Right renal pelvis (tissue), 4 donors: ENCODE results near the gene PIN4. TPM values are rescaled to one million over a fixed set of nuclear protein-coding genes. Genes with fewer than 3 reads are reported as not detected.
"Not testable (repeated sequence)": the region's sequence is repeated elsewhere in the genome, so short reads cannot be mapped to it uniquely, and the experiment has no call there.

Experiments used
- DNase-seq, 4 donors: peaks; one replicate each; pipeline ENCODE4 v3.0.0-alpha.2; 2013; ENCODE audit warnings: low read depth in 4 of 4, low spot score in 3 of 4, missing footprints in 1 of 4
- polyA plus RNA-seq, 4 donors: library from polyadenylated mRNA; unstranded; fragments of 120-200 nt; gene quantifications; one replicate each; pipeline ENCODE4 v1.2.1, GENCODE V29; 2013; ENCODE audit not compliant: insufficient read length in 4 of 4

Gene PIN4
- 10 to 100 TPM; 38.2 to 51.9 (median 42.1) TPM for polyA plus RNA-seq

DNA sequence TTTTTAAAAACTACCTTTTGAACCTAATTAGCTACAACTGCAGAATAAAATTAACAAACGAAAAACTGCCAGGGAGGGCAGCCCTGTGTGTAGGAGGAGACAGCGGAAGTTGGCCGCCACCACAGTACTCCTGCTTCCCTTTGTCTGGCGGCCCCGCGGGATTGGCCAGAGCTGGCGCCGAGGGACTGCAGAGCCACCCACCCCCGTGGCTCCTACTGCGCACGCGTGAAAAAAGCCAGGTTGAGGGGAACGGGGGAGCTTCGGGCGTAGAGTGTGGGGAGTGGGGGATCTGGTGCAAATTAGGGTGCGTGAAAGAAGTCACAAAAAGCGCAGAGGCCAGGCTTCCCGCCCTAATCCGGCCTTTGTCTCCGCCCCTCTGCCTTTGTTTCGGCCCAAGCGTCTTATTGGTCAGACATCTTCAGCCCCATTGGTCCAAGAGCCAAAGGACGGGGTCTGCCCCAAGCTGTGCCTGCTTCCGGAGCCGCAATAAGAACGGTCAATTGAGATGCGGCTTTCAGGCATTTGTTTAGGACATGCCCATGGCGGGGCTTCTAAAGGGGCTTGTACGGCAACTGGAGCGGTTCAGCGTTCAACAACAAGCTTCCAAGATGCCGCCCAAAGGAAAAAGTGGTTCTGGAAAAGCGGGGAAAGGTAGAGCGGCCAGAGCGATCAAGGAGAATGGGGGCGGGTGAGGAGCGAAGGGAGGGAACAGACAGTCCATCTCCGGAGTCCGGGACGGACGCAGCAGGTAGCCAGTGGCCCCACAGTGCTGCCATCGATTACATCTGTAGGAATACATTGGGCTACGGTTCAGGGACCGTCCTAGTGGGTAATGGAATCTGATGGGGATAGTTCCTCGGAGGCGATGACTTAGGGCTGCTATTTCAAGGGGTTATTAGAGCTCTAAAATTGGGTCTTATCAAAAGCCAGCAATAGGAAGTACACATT, at the start of gene PIN4:
TSS of gene PIN4 (plus strand) at position 580 of the 948 bp plus-strand sequence. CDS start at position 609, 29 bp downstream.
- peak; percentile 76 to 94 (median 90) for DNase-seq

DNA sequence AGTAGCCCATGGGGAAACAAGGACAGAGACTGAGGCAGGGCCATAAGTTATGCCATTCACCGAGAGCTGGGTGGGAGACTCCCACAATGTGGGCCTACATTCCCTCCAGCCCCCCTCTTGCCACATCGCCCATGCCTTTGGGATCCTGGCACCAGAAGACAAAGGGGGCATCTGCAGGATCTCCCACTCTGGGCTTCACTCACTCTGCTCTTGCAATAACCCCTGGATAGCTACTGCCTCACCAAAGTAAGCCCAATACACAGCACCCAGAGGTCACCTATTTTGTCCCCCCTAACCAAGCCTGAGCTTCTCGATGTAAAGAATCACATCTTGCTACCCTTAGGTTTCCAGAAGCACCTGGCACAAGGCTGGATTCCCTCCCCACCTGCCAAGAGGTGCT, 49.1 kb upstream of the PIN4 start:
- no peak for DNase-seq

DNA sequence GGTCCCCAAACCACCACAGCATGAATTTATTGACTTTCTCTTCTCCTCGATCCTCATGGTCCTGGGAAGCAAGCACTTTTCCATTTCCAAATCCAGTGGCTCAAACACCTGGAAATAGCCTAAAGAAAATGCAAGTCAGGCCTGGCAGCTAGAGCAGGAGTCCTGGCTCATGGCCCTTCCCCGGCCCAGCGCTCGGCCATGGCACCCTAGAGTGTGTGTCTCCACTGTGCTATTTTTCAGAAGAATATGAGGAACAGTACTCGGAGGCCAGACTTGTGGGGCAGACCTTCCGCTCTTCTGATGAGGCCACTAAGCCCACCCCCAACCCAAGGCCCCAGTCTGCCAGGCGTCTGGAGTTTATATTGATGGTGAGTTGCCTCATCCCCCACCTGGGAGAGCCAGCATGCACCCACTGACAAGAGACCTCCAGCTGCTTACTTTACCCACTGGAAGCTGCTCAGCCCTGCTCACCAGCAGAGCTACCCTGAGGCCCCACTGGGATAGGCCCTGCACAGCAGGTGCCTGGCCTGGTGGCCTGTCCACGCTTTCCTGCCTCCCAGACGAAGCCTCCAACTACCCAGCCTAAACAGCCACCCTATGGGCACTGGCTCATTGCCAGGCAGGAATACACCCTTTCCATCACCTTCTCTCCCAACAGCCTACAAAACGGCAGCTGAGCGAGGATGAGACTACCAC, 47.6 kb upstream of the PIN4 start:
- DNase-seq: no peak

DNA sequence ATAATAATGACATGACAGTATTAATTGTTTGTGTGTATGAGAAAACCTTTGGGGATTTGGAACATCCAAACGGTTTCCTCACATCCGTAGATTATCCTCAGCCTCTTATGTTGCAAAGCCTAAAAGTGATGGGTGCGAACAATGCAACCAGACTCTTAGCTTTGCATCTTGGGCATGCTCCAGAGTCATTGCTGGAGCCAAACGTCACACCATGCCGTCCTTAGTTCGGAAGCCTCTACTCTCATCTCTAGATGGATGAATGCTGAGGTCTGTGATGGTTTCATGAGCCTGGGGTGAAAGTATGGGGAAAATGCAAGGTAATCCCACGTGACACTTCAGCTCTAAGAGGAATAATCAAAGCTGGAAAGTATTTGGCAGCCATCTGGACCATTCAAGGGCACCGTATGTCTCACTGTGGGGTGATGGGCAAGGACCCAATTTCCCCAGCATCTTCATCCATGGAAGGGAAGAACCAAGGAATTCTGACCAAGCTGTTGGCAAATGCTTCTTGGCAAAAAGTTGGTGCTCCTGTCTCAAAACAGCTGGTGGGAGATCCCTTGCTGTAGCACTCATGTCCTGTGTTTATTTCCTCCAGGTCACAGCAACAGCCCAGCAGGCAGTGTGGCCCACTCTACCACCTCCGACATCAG, 43.6 kb upstream of the PIN4 start:
- no peak for DNase-seq

DNA sequence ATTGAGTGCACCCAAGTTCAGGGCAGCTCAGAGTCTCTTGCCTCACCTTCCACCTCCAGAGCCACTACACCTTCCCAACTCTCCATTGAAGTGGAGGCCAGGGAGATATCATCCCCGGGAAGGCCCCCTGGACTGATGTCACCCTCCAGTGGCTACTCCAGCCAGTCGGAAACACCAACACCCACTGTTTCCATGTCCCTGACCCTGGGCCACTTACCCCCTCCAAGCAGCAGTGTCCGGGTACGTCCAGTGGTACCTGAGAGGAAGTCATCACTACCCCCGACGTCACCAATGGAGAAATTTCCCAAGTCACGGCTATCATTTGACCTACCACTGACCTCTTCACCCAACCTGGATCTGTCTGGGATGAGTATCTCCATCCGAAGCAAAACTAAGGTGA, 42.0 kb upstream of the PIN4 start:
- no peak for DNase-seq

- DNase-seq: no peak
These were observed 40.1 kb upstream of the PIN4 start for GRCh38 chrX:72141372-72142004.

- no peak for DNase-seq
These were observed 39.3 kb upstream of the PIN4 start for GRCh38 chrX:72142094-72142793.

GRCh38 chrX:72142794-72143608, 38.6 kb upstream of the PIN4 start:
- DNase-seq: no peak

DNA sequence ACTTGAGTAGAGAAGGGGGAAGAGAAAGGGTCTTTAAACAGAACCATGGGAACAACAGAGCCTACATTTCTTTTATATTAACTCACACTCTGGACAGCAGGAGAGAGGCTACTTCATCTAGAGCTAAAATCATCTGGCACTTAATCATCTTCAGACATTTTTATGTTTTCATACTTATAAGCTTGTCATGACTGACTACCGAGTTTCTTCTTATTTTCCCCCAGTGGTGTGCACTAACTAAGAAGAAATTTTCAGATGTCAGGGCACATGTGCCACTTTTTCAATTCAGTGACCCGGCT, 38.0 kb upstream of the PIN4 start:
- no peak for DNase-seq

GRCh38 chrX:72145181-72145580, 36.4 kb upstream of the PIN4 start:
- no peak for DNase-seq

DNA sequence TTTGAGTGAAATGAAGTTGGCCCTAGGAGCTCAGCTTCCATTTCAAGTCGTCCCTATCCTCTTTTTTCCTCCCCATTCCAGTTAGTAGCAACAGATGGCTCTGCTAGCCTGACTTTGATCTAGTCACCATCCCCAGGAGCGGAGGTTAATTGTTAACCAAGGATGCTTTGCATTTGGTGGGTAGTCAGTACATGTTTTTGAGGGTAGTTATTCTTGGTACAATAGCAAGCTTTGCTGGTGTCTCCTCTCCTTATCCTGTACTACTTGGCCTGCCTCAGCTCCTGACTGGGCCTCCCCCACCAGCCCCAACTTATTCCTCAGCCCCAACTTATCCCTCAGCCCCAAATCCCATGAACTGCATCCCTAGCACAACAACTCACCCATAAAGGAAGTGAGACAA, 35.0 kb upstream of the PIN4 start:
- DNase-seq: no peak

GRCh38 chrX:72158773-72159172, 22.8 kb upstream of the PIN4 start:
- DNase-seq: no peak

DNA sequence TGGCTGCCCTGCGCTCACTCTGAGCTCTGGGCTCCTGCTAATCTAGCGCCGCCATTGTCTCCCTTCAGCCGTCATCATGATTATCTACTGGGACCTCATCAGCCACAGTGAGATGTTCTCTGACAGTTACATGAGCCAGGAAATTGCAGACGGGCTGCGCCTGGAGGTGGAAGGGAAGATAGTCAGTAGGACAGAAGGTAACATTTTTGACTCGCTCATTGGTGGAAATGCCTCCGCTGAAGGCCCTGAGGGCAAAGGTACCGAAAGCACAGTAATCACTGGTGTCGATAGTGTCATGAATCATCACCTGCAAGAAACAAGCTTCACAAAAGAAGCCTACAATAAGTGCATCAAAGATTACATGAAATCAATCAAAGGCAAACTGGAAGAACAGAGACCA, 21.8 kb upstream of the PIN4 start:
- no peak for DNase-seq

- no peak for DNase-seq
These were observed 16.0 kb upstream of the PIN4 start for GRCh38 chrX:72165551-72165950.

- no peak for DNase-seq
These were observed 12.4 kb upstream of the PIN4 start for GRCh38 chrX:72169008-72169728.

DNA sequence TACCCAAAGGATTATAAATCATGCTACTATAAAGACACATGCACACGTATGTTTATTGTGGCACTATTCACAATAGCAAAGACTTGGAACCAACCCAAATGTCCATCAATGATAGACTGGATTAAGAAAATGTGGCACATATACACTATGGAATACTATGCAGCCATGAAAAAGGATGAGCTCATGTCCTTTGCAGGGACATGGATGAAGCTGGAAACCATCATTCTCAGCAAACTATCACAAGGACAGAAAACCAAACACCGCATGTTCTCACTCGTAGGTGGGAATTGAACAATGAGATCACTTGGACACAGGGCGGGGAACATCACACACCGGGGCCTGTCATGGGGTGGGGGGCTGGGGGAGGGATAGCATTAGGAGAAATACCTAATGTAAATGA, 5.3 kb upstream of the PIN4 start:
- not testable (repeated sequence) for DNase-seq

- DNase-seq: no peak
These were observed 4.6 kb upstream of the PIN4 start for GRCh38 chrX:72176981-72177380.

DNA sequence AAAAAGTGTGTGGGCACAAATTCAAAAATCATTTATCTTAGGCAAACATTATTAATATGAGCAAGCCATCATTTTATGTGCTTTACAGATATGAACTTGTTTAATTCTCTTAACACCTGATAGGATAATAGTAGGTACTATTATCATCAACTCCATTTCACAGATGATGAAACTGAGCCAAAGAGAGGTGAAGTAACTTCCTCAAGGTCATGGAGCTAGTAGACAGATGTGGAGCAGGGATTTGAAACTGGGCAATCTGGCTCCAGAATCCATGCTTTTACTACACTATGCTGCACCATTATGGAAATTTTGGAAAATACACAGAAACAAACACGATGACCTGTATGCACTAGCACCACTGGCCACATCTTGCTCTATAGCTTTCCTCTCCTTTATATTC, 1.0 kb upstream of the PIN4 start:
- no peak for DNase-seq

- DNase-seq: no peak
These were observed 1.4 kb downstream of the PIN4 start for GRCh38 chrX:72182924-72183323.
